Sigmoid colon (tissue), 4 donors: Measurements from ENCODE around the gene AGBL1.

Experiments used
- EP300 ChIP-seq, 4 donors: sonication (generic); formaldehyde crosslinking; IDR thresholded peaks; one replicate each; pipeline ENCODE4 v1.6.1; 2017; ENCODE audit warnings: antibody characterized with exemption in 4 of 4
- POLR2A ChIP-seq, 2 donors: fragments of 450-650 bp; IDR thresholded peaks; one replicate each; pipeline ENCODE4 v1.6.1; 2016; ENCODE audit warnings: antibody characterized with exemption in 2 of 2, mild to moderate bottlenecking in 2 of 2, moderate library complexity in 2 of 2
- POLR2AphosphoS5 ChIP-seq, 4 donors: sonication (generic); formaldehyde crosslinking; IDR thresholded peaks; one replicate each; pipeline ENCODE4 v1.6.1; 2017; ENCODE audit warnings: antibody characterized with exemption in 4 of 4
- TF ChIP-seq, protein P1 (sequence below), 4 experiments: fragments of 450-650 bp in 3 of 4; fragments of 200-600 bp in 1 of 4; IDR thresholded peaks; one replicate each; pipeline ENCODE4 v1.5.1; 2016 to 2019; ENCODE audit warnings: antibody characterized with exemption in 4 of 4, mild to moderate bottlenecking in 3 of 4, moderate library complexity in 2 of 4

DNA sequence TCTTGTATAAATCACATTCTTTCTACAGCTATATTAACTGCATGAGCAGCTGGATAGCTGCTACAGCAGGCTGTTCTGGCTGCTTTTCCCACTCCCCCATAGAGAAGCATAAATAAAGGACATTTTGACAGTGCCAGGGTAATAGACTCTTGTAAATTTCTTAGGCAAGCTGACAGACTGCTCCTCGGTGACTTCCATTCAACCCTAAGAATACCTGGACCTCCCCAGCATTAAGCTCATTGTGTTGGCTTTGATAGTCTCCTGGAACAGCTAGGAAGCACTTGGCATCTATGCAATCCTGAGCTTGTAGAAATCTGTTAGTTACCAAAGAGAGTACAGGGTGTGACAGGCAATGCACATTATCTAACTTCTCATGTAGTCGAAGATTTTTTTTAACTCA lies 475.4 kb downstream of the AGBL1 start:
- TF ChIP-seq, protein P1, sequence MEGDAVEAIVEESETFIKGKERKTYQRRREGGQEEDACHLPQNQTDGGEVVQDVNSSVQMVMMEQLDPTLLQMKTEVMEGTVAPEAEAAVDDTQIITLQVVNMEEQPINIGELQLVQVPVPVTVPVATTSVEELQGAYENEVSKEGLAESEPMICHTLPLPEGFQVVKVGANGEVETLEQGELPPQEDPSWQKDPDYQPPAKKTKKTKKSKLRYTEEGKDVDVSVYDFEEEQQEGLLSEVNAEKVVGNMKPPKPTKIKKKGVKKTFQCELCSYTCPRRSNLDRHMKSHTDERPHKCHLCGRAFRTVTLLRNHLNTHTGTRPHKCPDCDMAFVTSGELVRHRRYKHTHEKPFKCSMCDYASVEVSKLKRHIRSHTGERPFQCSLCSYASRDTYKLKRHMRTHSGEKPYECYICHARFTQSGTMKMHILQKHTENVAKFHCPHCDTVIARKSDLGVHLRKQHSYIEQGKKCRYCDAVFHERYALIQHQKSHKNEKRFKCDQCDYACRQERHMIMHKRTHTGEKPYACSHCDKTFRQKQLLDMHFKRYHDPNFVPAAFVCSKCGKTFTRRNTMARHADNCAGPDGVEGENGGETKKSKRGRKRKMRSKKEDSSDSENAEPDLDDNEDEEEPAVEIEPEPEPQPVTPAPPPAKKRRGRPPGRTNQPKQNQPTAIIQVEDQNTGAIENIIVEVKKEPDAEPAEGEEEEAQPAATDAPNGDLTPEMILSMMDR (IDR thresholded peaks at IDR 0.05): no peak
- no peak for TF ChIP-seq POLR2AphosphoS5 (IDR thresholded peaks at IDR 0.05)
- TF ChIP-seq POLR2A (IDR thresholded peaks at IDR 0.05): no peak
- no peak for TF ChIP-seq EP300 (IDR thresholded peaks at IDR 0.05)
